Activated CD8-positive, alpha-beta memory T cell treated with anti-CD3 and anti-CD28 coated beads for 48 hours (primary cell): ENCODE data around the gene ALDOA.
A peak's percentile ranks its signal among the peaks of the same experiment; 100 is the strongest.

Experiments
- DNase-seq, 3 experiments: peaks; one replicate each; pipeline ENCODE4 v3.0.0-alpha.2; 2020; ENCODE audit warnings: low read depth in 2 of 3, low spot score in 2 of 3

The ALDOA gene

GRCh38 chr16:30088832-30089624, 23.5 kb downstream of the ALDOA start:
- no peak for DNase-seq

GRCh38 chr16:30090610-30091331, 25.2 kb downstream of the ALDOA start:
- DNase-seq: no peak

GRCh38 chr16:30091474-30092372, 26.2 kb downstream of the ALDOA start, which contains the start of gene TBX6:
TBX6 (minus strand) TSS chr16:30091924; CDS start chr16:30091193, 731 bp downstream.
- peak; percentile 87 to 91 (median 91) for DNase-seq

- peak; percentile 53 to 66 (median 57) for DNase-seq
Measured at GRCh38 chr16:30092373-30093010, 26.9 kb downstream of the ALDOA start.

- no peak for DNase-seq
Measured at GRCh38 chr16:30094541-30095165, 29.1 kb downstream of the ALDOA start.

- DNase-seq: no peak
Measured at GRCh38 chr16:30095166-30096078, 29.9 kb downstream of the ALDOA start.

GRCh38 chr16:30096105-30096861, 30.7 kb downstream of the ALDOA start, which contains the start of gene YPEL3:
YPEL3 (minus strand) TSS chr16:30096213; CDS start chr16:30095482, 731 bp downstream.
- DNase-seq: peak; percentile 61 to 82 (median 70)

- no peak for DNase-seq
Measured at GRCh38 chr16:30096862-30097563, 31.5 kb downstream of the ALDOA start.

GRCh38 chr16:30104090-30104489, 38.5 kb downstream of the ALDOA start:
- no peak for DNase-seq

- no peak for DNase-seq
Measured at GRCh38 chr16:30104492-30104891, 38.9 kb downstream of the ALDOA start.

- no peak for DNase-seq
Measured at GRCh38 chr16:30108059-30108850, 42.7 kb downstream of the ALDOA start.

GRCh38 chr16:30110661-30111060, 45.1 kb downstream of the ALDOA start:
- no peak for DNase-seq

GRCh38 chr16:30112197-30113030, 46.9 kb downstream of the ALDOA start:
- DNase-seq: peak in 2 of 3 experiments; percentile 48 to 57

GRCh38 chr16:30113031-30113710, 47.6 kb downstream of the ALDOA start, which contains the start of gene GDPD3:
GDPD3 (minus strand) TSS chr16:30113537; CDS start chr16:30113478, 59 bp downstream.
- no peak for DNase-seq

- DNase-seq: no peak
Measured at GRCh38 chr16:30113711-30114333, 48.3 kb downstream of the ALDOA start.
